ENCODE data around the gene CAPN5.

CAPN5 gene

GRCh38 chr11:77084581-77085191 is 17.9 kb downstream of the CAPN5 start:
- Histone ChIP-seq H3K36me3 (ENCODE audit: control insufficient read depth, insufficient read depth, low read length) (no peaks in the 10 kb centered on the region), H3K27ac (ENCODE audit: low read depth, low read length) (no peak overlapping the region), H3K4me3 (ENCODE audit: low read depth, low read length) (no peak overlapping the region), H3K27me3 (ENCODE audit: control insufficient read depth, insufficient read depth, low read length) (no peaks in the 10 kb centered on the region), H3K9me3 (ENCODE audit: control insufficient read depth, insufficient read depth, low read depth, low read length) (no peaks in the 10 kb centered on the region), H3K4me1 (ENCODE audit: control insufficient read depth, insufficient read depth, low read length) (peaks cover 12% of the 10 kb centered on the region; the same call in 1 of the 2 replicates), H3K9ac (ENCODE audit: low read length) (no peak overlapping the region)

- Histone ChIP-seq H3K9ac (ENCODE audit: low read length) (no peak overlapping the region), H3K27me3 (ENCODE audit: control insufficient read depth, insufficient read depth, low read length) (no peaks in the 10 kb centered on the region), H3K36me3 (ENCODE audit: control insufficient read depth, insufficient read depth, low read length) (no peaks in the 10 kb centered on the region), H3K4me3 (ENCODE audit: low read depth, low read length) (no peak overlapping the region), H3K4me1 (ENCODE audit: control insufficient read depth, insufficient read depth, low read length) (peaks cover 14% of the 10 kb centered on the region; the same call in 1 of the 2 replicates), H3K27ac (ENCODE audit: low read depth, low read length) (no peak overlapping the region), H3K9me3 (ENCODE audit: control insufficient read depth, insufficient read depth, low read depth, low read length) (no peaks in the 10 kb centered on the region)
These were observed 18.9 kb downstream of the CAPN5 start for GRCh38 chr11:77085652-77086051.

- H3K27ac ChIP-seq (ENCODE audit: low read depth, low read length): no peak overlapping the region
- peaks cover 18% of the 10 kb centered on the region; the same call in 1 of the 2 replicates for H3K4me1 ChIP-seq (ENCODE audit: control insufficient read depth, insufficient read depth, low read length)
- no peaks in the 10 kb centered on the region for H3K36me3 ChIP-seq (ENCODE audit: control insufficient read depth, insufficient read depth, low read length)
- no peak overlapping the region for H3K9ac ChIP-seq (ENCODE audit: low read length)
- H3K9me3 ChIP-seq (ENCODE audit: control insufficient read depth, insufficient read depth, low read depth, low read length): no peaks in the 10 kb centered on the region
- H3K27me3 ChIP-seq (ENCODE audit: control insufficient read depth, insufficient read depth, low read length): no peaks in the 10 kb centered on the region
- H3K4me3 ChIP-seq (ENCODE audit: low read depth, low read length): no peak overlapping the region
These were observed 20.0 kb downstream of the CAPN5 start for GRCh38 chr11:77086521-77087472.

GRCh38 chr11:77087723-77088225 is 21.0 kb downstream of the CAPN5 start:
- Histone ChIP-seq H3K9me3 (ENCODE audit: control insufficient read depth, insufficient read depth, low read depth, low read length) (no peaks in the 10 kb centered on the region), H3K9ac (ENCODE audit: low read length) (no peak overlapping the region), H3K27ac (ENCODE audit: low read depth, low read length) (no peak overlapping the region), H3K4me3 (ENCODE audit: low read depth, low read length) (no peak overlapping the region), H3K27me3 (ENCODE audit: control insufficient read depth, insufficient read depth, low read length) (no peaks in the 10 kb centered on the region), H3K4me1 (ENCODE audit: control insufficient read depth, insufficient read depth, low read length) (peaks cover 11% of the 10 kb centered on the region; the same call in 1 of the 2 replicates), H3K36me3 (ENCODE audit: control insufficient read depth, insufficient read depth, low read length) (no peaks in the 10 kb centered on the region)

- Histone ChIP-seq H3K36me3 (ENCODE audit: control insufficient read depth, insufficient read depth, low read length) (no peaks in the 10 kb centered on the region), H3K27me3 (ENCODE audit: control insufficient read depth, insufficient read depth, low read length) (no peaks in the 10 kb centered on the region), H3K9ac (ENCODE audit: low read length) (no peak overlapping the region), H3K27ac (ENCODE audit: low read depth, low read length) (no peak overlapping the region), H3K4me1 (ENCODE audit: control insufficient read depth, insufficient read depth, low read length) (peaks cover 5% of the 10 kb centered on the region; the same call in 1 of the 2 replicates), H3K9me3 (ENCODE audit: control insufficient read depth, insufficient read depth, low read depth, low read length) (no peaks in the 10 kb centered on the region), H3K4me3 (ENCODE audit: low read depth, low read length) (no peak overlapping the region)
These were observed 21.6 kb downstream of the CAPN5 start for GRCh38 chr11:77088236-77089003.

- Histone ChIP-seq H3K4me3 (ENCODE audit: low read depth, low read length) (no peak overlapping the region), H3K27ac (ENCODE audit: low read depth, low read length) (no peak overlapping the region), H3K9me3 (ENCODE audit: control insufficient read depth, insufficient read depth, low read depth, low read length) (no peaks in the 10 kb centered on the region), H3K36me3 (ENCODE audit: control insufficient read depth, insufficient read depth, low read length) (no peaks in the 10 kb centered on the region), H3K27me3 (ENCODE audit: control insufficient read depth, insufficient read depth, low read length) (no peaks in the 10 kb centered on the region), H3K9ac (ENCODE audit: low read length) (no peak overlapping the region), H3K4me1 (ENCODE audit: control insufficient read depth, insufficient read depth, low read length) (peaks cover 5% of the 10 kb centered on the region; the same call in 1 of the 2 replicates)
These were observed 22.3 kb downstream of the CAPN5 start for GRCh38 chr11:77089004-77089545.

- H3K9me3 ChIP-seq (ENCODE audit: control insufficient read depth, insufficient read depth, low read depth, low read length): no peaks in the 10 kb centered on the region
- no peak overlapping the region for H3K9ac ChIP-seq (ENCODE audit: low read length)
- peaks cover 5% of the 10 kb centered on the region; the same call in 1 of the 2 replicates for H3K4me1 ChIP-seq (ENCODE audit: control insufficient read depth, insufficient read depth, low read length)
- no peak overlapping the region for H3K4me3 ChIP-seq (ENCODE audit: low read depth, low read length)
- no peak overlapping the region for H3K27ac ChIP-seq (ENCODE audit: low read depth, low read length)
- H3K27me3 ChIP-seq (ENCODE audit: control insufficient read depth, insufficient read depth, low read length): no peaks in the 10 kb centered on the region
- H3K36me3 ChIP-seq (ENCODE audit: control insufficient read depth, insufficient read depth, low read length): no peaks in the 10 kb centered on the region
These were observed 23.2 kb downstream of the CAPN5 start for GRCh38 chr11:77090046-77090372.

GRCh38 chr11:77090373-77091111 is 23.8 kb downstream of the CAPN5 start:
- Histone ChIP-seq H3K4me3 (ENCODE audit: low read depth, low read length) (no peak overlapping the region), H3K9me3 (ENCODE audit: control insufficient read depth, insufficient read depth, low read depth, low read length) (no peaks in the 10 kb centered on the region), H3K9ac (ENCODE audit: low read length) (no peak overlapping the region), H3K27ac (ENCODE audit: low read depth, low read length) (no peak overlapping the region), H3K27me3 (ENCODE audit: control insufficient read depth, insufficient read depth, low read length) (no peaks in the 10 kb centered on the region), H3K36me3 (ENCODE audit: control insufficient read depth, insufficient read depth, low read length) (no peaks in the 10 kb centered on the region), H3K4me1 (ENCODE audit: control insufficient read depth, insufficient read depth, low read length) (peaks cover 5% of the 10 kb centered on the region; the same call in 1 of the 2 replicates)

- Histone ChIP-seq H3K9ac (ENCODE audit: low read length) (no peak overlapping the region), H3K27ac (ENCODE audit: low read depth, low read length) (no peak overlapping the region), H3K4me1 (ENCODE audit: control insufficient read depth, insufficient read depth, low read length) (peaks cover 5% of the 10 kb centered on the region; the same call in 1 of the 2 replicates), H3K27me3 (ENCODE audit: control insufficient read depth, insufficient read depth, low read length) (no peaks in the 10 kb centered on the region), H3K9me3 (ENCODE audit: control insufficient read depth, insufficient read depth, low read depth, low read length) (no peaks in the 10 kb centered on the region), H3K36me3 (ENCODE audit: control insufficient read depth, insufficient read depth, low read length) (no peaks in the 10 kb centered on the region), H3K4me3 (ENCODE audit: low read depth, low read length) (no peak overlapping the region)
These were observed 24.6 kb downstream of the CAPN5 start for GRCh38 chr11:77091146-77091940.
